HCT116 (cell line): ENCODE data around the gene LRRTM2. TPM values are rescaled to one million over a fixed set of nuclear protein-coding genes. Genes with fewer than 3 reads are reported as not detected.
"Not testable (repeated sequence)": the region's sequence is repeated elsewhere in the genome, so short reads cannot be mapped to it uniquely, and the experiment has no call there.

Experiments used
- ATAC-seq: fragments of 200-7000 bp; cut with Tn5 transposase; 2 replicates; pipeline ENCODE4 v1.9.1; 2020; ENCODE audit warnings: mild to moderate bottlenecking, moderate library complexity
- BruUV-seq: library from RNA; stranded (reverse); fragments of 400-500 nt; replicated peaks from 2 replicates; lab custom pipeline; 2021; lab: Mats Ljungman, UMichigan
- CTCF ChIA-PET: fragments of 300-600 bp; sonication (Branson Sonifier 250); formaldehyde crosslinking; loops from one replicate; lab custom pipeline; 2021; ENCODE audit warnings: antibody characterized with exemption; lab: Charles Lee
- POLR2A ChIA-PET: fragments of 300-600, 350-600 bp; sonication (Branson Sonifier 250); formaldehyde crosslinking; loops from one replicate; lab custom pipeline; 2021; ENCODE audit warnings: antibody characterized with exemption; lab: Charles Lee
- RAD21 ChIA-PET, 2 experiments: fragments of 300-600 bp; sonication (Branson Sonifier 250); formaldehyde crosslinking; loops; one replicate each; lab custom pipeline; 2023; ENCODE audit warnings: low total read pairs in 2 of 2; ENCODE audit not compliant: uncharacterized antibody in 2 of 2, unreplicated experiment in 2 of 2, low non-redundant PET in 1 of 2; lab: Charles Lee
- DNase-seq: peaks from one replicate; pipeline ENCODE4 v3.0.0-alpha.2; 2010; ENCODE audit warnings: low read depth, low spot score
- H2AFZ ChIP-seq: fragments of 200-600 bp; shearing (Covaris generic), sonication (generic); 2 replicates; pipeline ENCODE4 v1.6.1; 2017; ENCODE audit warnings: low read depth, mixed run types, mixed read lengths, antibody characterized with exemption, low read length; ENCODE audit not compliant: poor library complexity, severe bottlenecking
- H3K27ac ChIP-seq: 2 replicates; pipeline ENCODE4 v1.5.1; 2012; ENCODE audit warnings: low read depth, low read length
- H3K27me3 ChIP-seq: fragments of 200-600 bp; sonication (generic); 2 replicates; pipeline ENCODE4 v1.6.1; 2016; ENCODE audit warnings: mixed run types, low read length, mixed read lengths; ENCODE audit not compliant: insufficient read depth
- H3K36me3 ChIP-seq, 2 experiments: fragments of 200-500 bp in 1 of 2; fragments of 200-600 bp in 1 of 2; sonication (Bioruptor generic) in 1 of 2; sonication (generic) in 1 of 2; 2 replicates each; pipeline versions ENCODE4 v1.5.1 to v1.6.1; 2014 to 2016; ENCODE audit warnings: low read length in 2 of 2, inconsistent platforms in 1 of 2, mixed read lengths in 1 of 2, mixed run types in 1 of 2; ENCODE audit not compliant: insufficient read depth in 2 of 2, control insufficient read depth in 1 of 2
- H3K4me1 ChIP-seq, 2 experiments: fragments of 200-600 bp in 1 of 2; sonication (generic) in 1 of 2; 2 replicates each; pipeline versions ENCODE4 v1.5.1 to v1.6.1; 2012 to 2017; ENCODE audit warnings: low read length in 2 of 2, inconsistent platforms in 1 of 2, mild to moderate bottlenecking in 1 of 2, mixed read lengths in 1 of 2, mixed run types in 1 of 2, moderate library complexity in 1 of 2; ENCODE audit not compliant: insufficient read depth in 2 of 2, control insufficient read depth in 1 of 2
- H3K4me2 ChIP-seq: fragments of 200-600 bp; sonication (generic); 2 replicates; pipeline ENCODE4 v1.6.1; 2017; ENCODE audit warnings: mixed run types, low read length, mixed read lengths
- H3K4me3 ChIP-seq, 2 experiments: fragments of 200-600 bp in 1 of 2; sonication (generic) in 1 of 2; replicated peaks in 1 of 2; 2 replicates each; pipeline ENCODE4 v1.5.1; 2011 to 2016; ENCODE audit warnings: low read length in 2 of 2, control low read depth in 1 of 2, low read depth in 1 of 2, mild to moderate bottlenecking in 1 of 2, mixed read lengths in 1 of 2, mixed run types in 1 of 2
- H3K79me2 ChIP-seq: fragments of 200-600 bp; sonication (generic); 2 replicates; pipeline ENCODE4 v1.6.1; 2017; ENCODE audit warnings: mild to moderate bottlenecking, mixed run types, low read length, moderate library complexity, mixed read lengths; ENCODE audit not compliant: insufficient read depth
- H3K9ac ChIP-seq: fragments of 200-600 bp; sonication (generic); 2 replicates; pipeline ENCODE4 v1.6.1; 2016; ENCODE audit warnings: low read length, mixed read lengths
- H3K9me2 ChIP-seq: fragments of 200-600 bp; sonication (generic), shearing (Covaris generic); 2 replicates; pipeline ENCODE4 v1.6.1; 2017; ENCODE audit warnings: mixed run types, mild to moderate bottlenecking, moderate library complexity; ENCODE audit not compliant: insufficient read depth
- H3K9me3 ChIP-seq, 2 experiments: fragments of 200-500 bp in 1 of 2; fragments of 200-600 bp in 1 of 2; sonication (Bioruptor generic) in 1 of 2; sonication (generic) in 1 of 2; 2 replicates each; pipeline ENCODE4 v1.6.1; 2014 to 2017; ENCODE audit warnings: low read length in 2 of 2, mixed read lengths in 2 of 2, inconsistent platforms in 1 of 2, low read depth in 1 of 2, mild to moderate bottlenecking in 1 of 2, mixed run types in 1 of 2, moderate library complexity in 1 of 2; ENCODE audit not compliant: control insufficient read depth in 1 of 2, insufficient read depth in 1 of 2
- H4K20me1 ChIP-seq: fragments of 200-600 bp; sonication (generic), shearing (Covaris generic); 2 replicates; pipeline ENCODE4 v1.6.1; 2017; ENCODE audit warnings: mixed run types, mild to moderate bottlenecking, moderate library complexity; ENCODE audit not compliant: insufficient read depth
- CBX3 ChIP-seq: IDR thresholded peaks from 2 replicates; pipeline ENCODE4 v1.6.1; 2012; ENCODE audit warnings: low read depth
- CEBPB ChIP-seq: IDR thresholded peaks from 2 replicates; pipeline ENCODE4 v1.6.1; 2012; ENCODE audit warnings: low read depth
- EGR1 ChIP-seq: IDR thresholded peaks from 2 replicates; pipeline ENCODE4 v1.6.1; 2012; ENCODE audit warnings: low read depth
- YY1 ChIP-seq: IDR thresholded peaks from 2 replicates; pipeline ENCODE4 v1.6.1; 2011; ENCODE audit warnings: low read length, low read depth, moderate library complexity, mild to moderate bottlenecking; ENCODE audit not compliant: insufficient replicate concordance; ENCODE audit errors: extremely low read depth
- intact Hi-C: fragments of 100-400 bp; cut with micrococcal nuclease; formaldehyde crosslinking; loops from 2 replicates; pipeline ENCODE4 v1.10.0; 2022
- total RNA-seq: library from RNA; stranded (reverse); gene quantifications from one replicate; pipeline ENCODE4 v1.2.1, GENCODE V29; 2021; ENCODE audit not compliant: unreplicated experiment
- TF ChIP-seq, protein P1 (sequence below): IDR thresholded peaks from 2 replicates; pipeline ENCODE4 v1.6.1; 2012
- TF ChIP-seq, protein P2 (sequence below): IDR thresholded peaks from 2 replicates; pipeline ENCODE4 v1.6.1; 2012

Gene LRRTM2
- total RNA-seq, 1 experiment from 2014 or later, result not detected

DNA sequence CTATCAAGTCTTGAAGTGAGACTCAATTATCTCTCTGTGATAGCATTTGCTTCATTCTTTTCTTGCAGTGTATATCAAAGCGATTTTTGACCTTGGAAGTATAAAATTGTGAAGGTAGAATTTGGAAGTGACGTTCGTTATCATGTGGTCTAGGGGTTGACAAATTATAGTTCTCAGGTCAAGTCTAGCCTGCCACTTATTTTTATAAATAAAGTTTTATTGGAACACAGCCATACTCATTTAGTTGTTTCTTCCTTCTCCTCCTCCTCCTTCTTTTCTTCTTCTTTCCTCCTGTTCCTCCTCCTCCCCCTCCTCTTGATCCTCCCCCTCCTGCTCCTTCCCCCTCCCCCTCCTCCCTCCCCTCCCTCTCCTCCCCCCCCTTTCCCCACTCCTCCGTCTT lies 38.0 kb downstream of the LRRTM2 start:
- CTCF ChIA-PET, result no interaction called here

DNA sequence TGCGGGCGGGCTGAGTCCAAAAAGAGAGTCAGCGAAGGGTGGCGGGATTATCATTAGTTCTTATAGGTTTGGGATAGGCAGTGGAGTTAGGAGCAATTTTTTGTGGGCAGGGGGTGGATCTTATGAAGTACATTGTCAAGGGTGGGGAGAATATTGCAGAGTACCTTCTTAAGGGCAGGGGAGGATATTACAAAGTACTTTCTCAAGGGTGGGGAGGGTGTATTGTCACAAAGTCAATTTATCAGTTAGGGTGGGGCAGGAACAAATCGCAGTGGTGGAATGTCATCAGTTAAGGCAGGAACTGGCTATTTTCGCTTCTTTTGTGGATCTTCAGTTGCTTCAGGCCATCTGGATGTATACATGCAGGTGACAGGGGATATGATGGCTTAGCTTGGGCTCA lies 40.3 kb downstream of the LRRTM2 start:
- peak; percentile 77; the same call in 1 of the 2 replicates for TF ChIP-seq CBX3
- H2AFZ ChIP-seq, H3K4me1 ChIP-seq, H3K4me2 ChIP-seq, H3K9ac ChIP-seq, DNase-seq, H3K9me3 ChIP-seq, H4K20me1 ChIP-seq, RAD21 ChIA-PET, intact Hi-C loops, H3K4me3 ChIP-seq, BruUV-seq, H3K27me3 ChIP-seq, H3K9me2 ChIP-seq, ATAC-seq, H3K36me3 ChIP-seq, POLR2A ChIA-PET, H3K27ac ChIP-seq: not testable (repeated sequence)
- peaks cover 85% of the 10 kb centered on the region for H3K79me2 ChIP-seq
- CTCF ChIA-PET, result interaction anchor here (1.2 kb wide), 1 partner anchor 10 kb away, joined by 3 read pairs; no protein-coding TSS in a partner anchor

More for the DNA sequence above, 38.0 kb downstream of the LRRTM2 start:
- H3K4me1 ChIP-seq, result no peaks in the 10 kb centered on the region
- no peak overlapping the region for H3K4me3 ChIP-seq
- H3K36me3 ChIP-seq, result peaks cover 0 to 4% of the 10 kb centered on the region in 2 experiments; a peak in 1 of 4 replicates
- no peaks in the 10 kb centered on the region for H3K27me3 ChIP-seq
- intact Hi-C loops, result no loop called here
- no peak overlapping the region for H3K27ac ChIP-seq
- no peak for DNase-seq
- no peaks in the 10 kb centered on the region for H3K9me2 ChIP-seq
- no peak for ATAC-seq
- H3K9ac ChIP-seq, result no peak overlapping the region
- peaks cover 91% of the 10 kb centered on the region for H3K79me2 ChIP-seq
- ChIA-PET POLR2A (no interaction called here), RAD21 (no interaction called here)
- no peaks in the 10 kb centered on the region; a peak in 1 of 4 replicates for H3K9me3 ChIP-seq
- no peak for TF ChIP-seq CEBPB
- TF ChIP-seq, protein P1, sequence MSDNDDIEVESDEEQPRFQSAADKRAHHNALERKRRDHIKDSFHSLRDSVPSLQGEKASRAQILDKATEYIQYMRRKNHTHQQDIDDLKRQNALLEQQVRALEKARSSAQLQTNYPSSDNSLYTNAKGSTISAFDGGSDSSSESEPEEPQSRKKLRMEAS, result no peak
- TF ChIP-seq, protein P2, sequence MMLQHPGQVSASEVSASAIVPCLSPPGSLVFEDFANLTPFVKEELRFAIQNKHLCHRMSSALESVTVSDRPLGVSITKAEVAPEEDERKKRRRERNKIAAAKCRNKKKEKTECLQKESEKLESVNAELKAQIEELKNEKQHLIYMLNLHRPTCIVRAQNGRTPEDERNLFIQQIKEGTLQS, result no peak
- TF ChIP-seq EGR1, result no peak
- TF ChIP-seq YY1, result no peak
- H4K20me1 ChIP-seq, result 0 out of 2 replicates have a peak, but pooled peaks cover 6% of the 10 kb centered on the region
- no TSS peak for BruUV-seq
- no peak overlapping the region for H3K4me2 ChIP-seq
- no peak overlapping the region for H2AFZ ChIP-seq
